ENCODE measurements around the gene RAB5B.

DNA sequence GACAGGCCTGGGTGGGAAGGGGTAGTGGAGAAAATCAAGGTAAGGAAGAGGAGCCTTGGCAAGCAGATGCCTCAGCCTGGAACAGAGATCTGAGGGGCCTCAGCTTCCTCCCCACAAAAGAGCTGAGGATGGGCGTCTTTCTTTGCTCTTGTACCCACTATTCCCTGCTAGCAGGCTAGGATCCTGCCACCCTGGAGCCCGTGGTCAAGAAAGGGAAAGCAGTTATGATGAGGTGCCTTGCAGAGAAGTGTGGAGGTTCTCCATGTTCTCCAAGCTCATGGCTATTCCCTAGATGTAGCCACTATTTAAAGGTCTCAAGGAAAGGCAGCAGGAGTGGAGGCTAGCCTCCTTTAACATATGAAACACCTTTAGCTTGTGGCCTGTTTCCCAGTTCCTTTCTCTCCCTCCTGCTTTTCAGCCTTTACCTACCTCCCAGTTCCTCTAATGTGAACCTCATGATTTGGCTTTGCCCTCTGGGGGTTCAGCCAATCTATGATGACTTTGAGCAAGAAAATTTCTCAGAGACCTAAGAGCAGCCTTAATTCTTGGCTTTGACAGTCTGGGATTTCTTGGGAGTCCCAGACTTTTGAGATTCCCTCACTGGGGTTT, 48.1 kb downstream of the RAB5B start:
- TF ChIP-seq EZH2phosphoT487 (IDR thresholded peaks at IDR 0.05; ENCODE audit: insufficient read depth, low read depth) = no peak
- no peak for TF ChIP-seq EZH2 (IDR thresholded peaks at IDR 0.05; ENCODE audit: insufficient read depth, poor library complexity, severe bottlenecking)

Measured in GM23248 (cell line).